K562 (cell line): ENCODE results near the gene HSPA4L. TPM values are rescaled to one million over a fixed set of nuclear protein-coding genes. Genes with fewer than 3 reads are reported as not detected.

Experiments
- ATAC-seq: fragments of 200-7000 bp; cut with Tn5 transposase; 3 replicates; pipeline ENCODE4 v1.9.1; 2020; ENCODE audit warnings: moderate library complexity
- BruUV-seq: library from RNA; stranded (reverse); fragments of 400-500 nt; replicated peaks from 2 replicates; lab custom pipeline; 2021; lab: Mats Ljungman, UMichigan
- CTCF ChIA-PET: fragments of 300-600 bp; formaldehyde crosslinking; extraction: SDS; loops from one replicate; lab custom pipeline; 2021; ENCODE audit warnings: low intra/inter-chr PET ratio; lab: Yijun Ruan, JAX
- POLR2A ChIA-PET: fragments of 300-600, 350-650 bp; sonication (Branson Sonifier 250); formaldehyde crosslinking; extraction: SDS; loops from one replicate; lab custom pipeline; 2021; ENCODE audit warnings: antibody characterized with exemption, inconsistent platforms; lab: Yijun Ruan, JAX
- DNase-seq, 4 experiments: peaks; one replicate each; pipeline versions ENCODE4 v3.0.0 to v3.0.0-alpha.2; 2011 to 2018; ENCODE audit warnings: low spot score in 3 of 4, mixed read lengths in 3 of 4; ENCODE audit errors: extremely low read depth in 1 of 4
- FAIRE-seq: peaks from 2 replicates; lab custom pipeline; 2011; peaks lifted over from hg19 to GRCh38; lab: Jason Lieb, UNC
- H2AFZ ChIP-seq: 2 replicates; pipeline ENCODE4 v1.6.0; 2011; ENCODE audit warnings: low read depth, low read length, control low read depth, inconsistent platforms
- H3K27ac ChIP-seq: fragments of 200-600 bp; 3 replicates; pipeline ENCODE4 v1.8.0; 2011; ENCODE audit warnings: low read depth, mild to moderate bottlenecking, control low read depth, inconsistent platforms, low read length, moderate library complexity, mixed read lengths; ENCODE audit errors: extremely low read depth
- H3K27me3 ChIP-seq, 2 experiments: fragments of 300-600 bp in 1 of 2; 2 replicates in 1 of 2; 3 replicates in 1 of 2; pipeline versions ENCODE4 v1.6.0 to v1.8.0; 2011; ENCODE audit warnings: inconsistent platforms in 2 of 2, low read length in 2 of 2, mild to moderate bottlenecking in 1 of 2, mixed read lengths in 1 of 2, moderate library complexity in 1 of 2; ENCODE audit not compliant: control insufficient read depth in 2 of 2, insufficient read depth in 2 of 2
- H3K36me3 ChIP-seq: fragments of 300-600 bp; 3 replicates; pipeline ENCODE4 v1.8.0; 2011; ENCODE audit warnings: mild to moderate bottlenecking, low read length, inconsistent platforms; ENCODE audit not compliant: control insufficient read depth, insufficient read depth
- H3K4me1 ChIP-seq, 2 experiments: fragments of 200-600 bp in 1 of 2; replicated peaks in 1 of 2; 2 replicates in 1 of 2; 3 replicates in 1 of 2; pipeline versions ENCODE4 v1.5.1 to v1.8.0; 2011; ENCODE audit warnings: inconsistent platforms in 2 of 2, low read length in 2 of 2, mild to moderate bottlenecking in 1 of 2, mixed read lengths in 1 of 2, moderate library complexity in 1 of 2; ENCODE audit not compliant: control insufficient read depth in 2 of 2, insufficient read depth in 2 of 2
- H3K4me2 ChIP-seq: 2 replicates; pipeline ENCODE4 v1.6.1; 2011; ENCODE audit warnings: low read length, control low read depth, inconsistent platforms, mixed read lengths; ENCODE audit not compliant: insufficient read depth
- H3K4me3 ChIP-seq: fragments of 200-600 bp; sonication (generic), shearing (Covaris generic); 2 replicates; pipeline ENCODE4 v1.5.1; 2016; ENCODE audit warnings: control low read depth, inconsistent platforms
- H3K79me2 ChIP-seq: fragments of 200-600 bp; 3 replicates; pipeline ENCODE4 v1.8.0; 2011; ENCODE audit warnings: low read length, inconsistent platforms; ENCODE audit not compliant: control insufficient read depth, insufficient read depth
- H3K9ac ChIP-seq, 2 experiments: 2 replicates each; pipeline versions ENCODE4 v1.6.0 to v1.6.1; 2011; ENCODE audit warnings: low read depth in 2 of 2, low read length in 2 of 2, control low read depth in 1 of 2, inconsistent platforms in 1 of 2, mild to moderate bottlenecking in 1 of 2, mixed read lengths in 1 of 2; ENCODE audit not compliant: insufficient read depth in 1 of 2
- H3K9me1 ChIP-seq: one replicate; pipeline ENCODE4 v1.6.0; 2011; ENCODE audit warnings: inconsistent platforms, mild to moderate bottlenecking, low read length, moderate library complexity; ENCODE audit not compliant: control insufficient read depth, insufficient read depth
- H3K9me3 ChIP-seq: replicated peaks from 2 replicates; pipeline ENCODE4 v1.5.1; 2011; ENCODE audit warnings: low read depth, low read length, inconsistent platforms; ENCODE audit not compliant: control insufficient read depth, insufficient read depth
- H4K20me1 ChIP-seq: replicated peaks from 2 replicates; pipeline ENCODE4 v1.6.1; 2011; ENCODE audit warnings: low read length, inconsistent platforms, mixed read lengths; ENCODE audit not compliant: control insufficient read depth, insufficient read depth
- DACH1 ChIP-seq: fragments of 450-650 bp; IDR thresholded peaks from 2 replicates; pipeline ENCODE4 v1.6.1; 2018; ENCODE audit not compliant: partially characterized antibody
- EZH2 ChIP-seq: IDR thresholded peaks from 2 replicates; pipeline ENCODE4 v1.6.1; 2012; ENCODE audit warnings: low read depth, mild to moderate bottlenecking, inconsistent platforms, low read length, borderline replicate concordance
- KDM1A ChIP-seq, 2 experiments: fragments of 450-650 bp; IDR thresholded peaks; 2 replicates each; pipeline ENCODE4 v1.6.1; 2016; ENCODE audit warnings: mild to moderate bottlenecking in 2 of 2
- KLF13 ChIP-seq: fragments of 450-650 bp; IDR thresholded peaks from 2 replicates; pipeline ENCODE4 v1.6.1; 2016; ENCODE audit warnings: missing genetic modification characterization, low read depth, mild to moderate bottlenecking, missing compliant biosample characterization, moderate library complexity, borderline replicate concordance
- MCM7 ChIP-seq, 2 experiments: fragments of 450-650 bp; IDR thresholded peaks; 2 replicates each; pipeline ENCODE4 v1.6.1; 2016 to 2018
- MECOM ChIP-seq: fragments of 250-450 bp; sonication (Bioruptor Pico); IDR thresholded peaks from 2 replicates; pipeline ENCODE4 v1.8.0; 2022; ENCODE audit warnings: inconsistent platforms
- RFX1 ChIP-seq: fragments of 450-650 bp; IDR thresholded peaks from 2 replicates; pipeline ENCODE4 v1.6.1; 2016; ENCODE audit warnings: mild to moderate bottlenecking, moderate library complexity
- WHSC1 ChIP-seq: IDR thresholded peaks from one replicate; pipeline ENCODE4 v1.6.1; 2012; ENCODE audit warnings: low read length, control low read depth, inconsistent platforms
- ZNF347 ChIP-seq: fragments of 450-650 bp; formaldehyde crosslinking; IDR thresholded peaks from 2 replicates; pipeline ENCODE4 v1.4.0; 2020; ENCODE audit warnings: low read depth, mild to moderate bottlenecking, moderate library complexity
- ZNF699 ChIP-seq: fragments of 250-450 bp; sonication (Bioruptor Pico); IDR thresholded peaks from 2 replicates; pipeline ENCODE4 v1.8.0; 2021; ENCODE audit warnings: mild to moderate bottlenecking, moderate library complexity; ENCODE audit not compliant: insufficient replicate concordance
- WGBS: fragments of 100-300 bp; shearing (Covaris generic); methylation state at CpG from one replicate; pipeline ENCODE4 v1.1.6; 2016; ENCODE audit warnings: low coverage, mixed read lengths; ENCODE audit not compliant: insufficient coverage; ENCODE audit errors: missing lambda C conversion rate; 5-methylcytosine and 5-hydroxymethylcytosine counted together
- in situ Hi-C: fragments of 300-500 bp; cut with MboI; formaldehyde crosslinking; loops from 4 replicates; pipeline ENCODE4 v1.15.0; 2018; ENCODE audit warnings: inconsistent platforms, mixed read lengths
- intact Hi-C: fragments of 100-400 bp; cut with micrococcal nuclease; formaldehyde crosslinking; loops from 2 replicates; pipeline ENCODE4 v1.14.2; 2022
- polyA plus RNA-seq, 8 experiments: library from polyadenylated mRNA; depleted of rRNA in 4 of 8; stranded (reverse) in 5 of 8; unstranded in 3 of 8; fragments of >200 nt; fragmentation: Nextera tagmentation in 2 of 8; fragmentation: Illumina TruSeq in 1 of 8; extraction: Ambion mirVana in 2 of 8; extraction: Trizol in 1 of 8; gene quantifications; 2 replicates each; pipeline versions ENCODE4 v1.2.1 to v1.2.3, GENCODE V29; 2011 to 2014; ENCODE audit warnings: inconsistent platforms in 1 of 8, missing spikeins in 1 of 8
- total RNA-seq, 7 experiments: library from RNA; depleted of rRNA in 6 of 7; stranded (reverse); fragments of >200 nt in 6 of 7; fragmentation: Illumina TruSeq in 2 of 7; extraction: Trizol in 2 of 7; gene quantifications; 2 replicates each; pipeline versions ENCODE4 v1.2.1 to v1.2.3, GENCODE V29; 2011 to 2021; ENCODE audit warnings: low replicate concordance in 1 of 7
- TF ChIP-seq, protein P1 (sequence below): fragments of 200-800 bp; sonication (Bioruptor generic); IDR thresholded peaks from 2 replicates; pipeline ENCODE4 v1.6.1; 2017; ENCODE audit warnings: missing genetic modification characterization, missing compliant biosample characterization

Gene HSPA4L
- total and polyA plus RNA-seq, 9 of the 15 experiments (the other 6 are each of a cell fraction or from before 2014, with no cell fraction given) = 12.3 to 37.0 (median 21.7) TPM

GRCh38 chr4:127793528-127793927 is 11.4 kb downstream of the HSPA4L start:
- no peak for TF ChIP-seq DACH1
- TF ChIP-seq MECOM (CRISPR knock-in tag) = no peak
- TF ChIP-seq, protein P1, sequence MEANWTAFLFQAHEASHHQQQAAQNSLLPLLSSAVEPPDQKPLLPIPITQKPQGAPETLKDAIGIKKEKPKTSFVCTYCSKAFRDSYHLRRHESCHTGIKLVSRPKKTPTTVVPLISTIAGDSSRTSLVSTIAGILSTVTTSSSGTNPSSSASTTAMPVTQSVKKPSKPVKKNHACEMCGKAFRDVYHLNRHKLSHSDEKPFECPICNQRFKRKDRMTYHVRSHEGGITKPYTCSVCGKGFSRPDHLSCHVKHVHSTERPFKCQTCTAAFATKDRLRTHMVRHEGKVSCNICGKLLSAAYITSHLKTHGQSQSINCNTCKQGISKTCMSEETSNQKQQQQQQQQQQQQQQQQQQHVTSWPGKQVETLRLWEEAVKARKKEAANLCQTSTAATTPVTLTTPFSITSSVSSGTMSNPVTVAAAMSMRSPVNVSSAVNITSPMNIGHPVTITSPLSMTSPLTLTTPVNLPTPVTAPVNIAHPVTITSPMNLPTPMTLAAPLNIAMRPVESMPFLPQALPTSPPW (CRISPR knock-in tag) = no peak
- TF ChIP-seq WHSC1 = no peak
- no peak for TF ChIP-seq EZH2
- TF ChIP-seq MCM7 (IDR thresholded peaks at IDR 0.05) = no peak
- no peak for TF ChIP-seq KDM1A (IDR thresholded peaks at IDR 0.05)
- no peak for TF ChIP-seq RFX1
- no peak for TF ChIP-seq ZNF699 (CRISPR knock-in tag)
- no peak for TF ChIP-seq ZNF347 (CRISPR knock-in tag)
- no peak for TF ChIP-seq KLF13 (tag)
- Histone ChIP-seq H3K79me2 (peaks cover 48% of the 10 kb centered on the region), H3K4me1 (no peaks in the 10 kb centered on the region), H3K9me3 (no peaks in the 10 kb centered on the region), H3K9ac (no peak overlapping the region), H3K4me3 (no peak overlapping the region), H2AFZ (no peak overlapping the region), H3K27ac (no peak overlapping the region), H3K4me2 (no peak overlapping the region), H3K27me3 (no peaks in the 10 kb centered on the region), H4K20me1 (0 out of 2 replicates have a peak, but pooled peaks cover 3% of the 10 kb centered on the region), H3K9me1 (no peaks in the 10 kb centered on the region), H3K36me3 (peaks cover 21% of the 10 kb centered on the region; the same call in 2 of the 3 replicates)
- intact Hi-C loops = no loop called here
- CTCF ChIA-PET = no interaction called here
- POLR2A ChIA-PET = interaction anchor here (1.6 kb wide), 1 partner anchor 11 kb away, joined by 5 read pairs; no protein-coding TSS in a partner anchor
- 17% methylated on average over 1 of the region's 1 CpG for WGBS
- no peak for DNase-seq
- no peak for ATAC-seq
- no TSS peak for BruUV-seq
- FAIRE-seq = no peak
- in situ Hi-C loops = no loop called here
